Endodermal cell (in vitro differentiated cells): ENCODE results near the gene RIOK1. TPM values are rescaled to one million over a fixed set of nuclear protein-coding genes. Genes with fewer than 3 reads are reported as not detected.
A peak's percentile ranks its signal among the peaks of the same experiment; 100 is the strongest.

Source experiments
- DNase-seq: peaks from one replicate; pipeline ENCODE4 v3.0.0-alpha.2; 2017
- H3K27ac ChIP-seq: 2 replicates; pipeline ENCODE4 v1.5.1; 2013; ENCODE audit warnings: mild to moderate bottlenecking, low read depth, low read length, moderate library complexity
- H3K27me3 ChIP-seq: 2 replicates; pipeline ENCODE4 v1.6.1; 2013; ENCODE audit warnings: mild to moderate bottlenecking, low read length, moderate library complexity; ENCODE audit not compliant: insufficient read depth, control insufficient read depth, poor library complexity, severe bottlenecking
- H3K36me3 ChIP-seq: 2 replicates; pipeline ENCODE4 v1.7.0; 2013; ENCODE audit warnings: mild to moderate bottlenecking, low read length, moderate library complexity; ENCODE audit not compliant: control insufficient read depth, insufficient read depth
- H3K4me1 ChIP-seq: one replicate; pipeline ENCODE4 v1.7.0; 2013; ENCODE audit warnings: low read length; ENCODE audit not compliant: control insufficient read depth, insufficient read depth
- H3K4me3 ChIP-seq: 2 replicates; pipeline ENCODE4 v1.5.1; 2013; ENCODE audit warnings: mild to moderate bottlenecking, low read length, moderate library complexity
- H3K9ac ChIP-seq: 2 replicates; pipeline ENCODE4 v1.6.1; 2013; ENCODE audit warnings: mild to moderate bottlenecking, low read length, moderate library complexity; ENCODE audit not compliant: poor library complexity, severe bottlenecking; ENCODE audit errors: extremely low read depth
- H3K9me3 ChIP-seq: 2 replicates; pipeline ENCODE4 v1.6.1; 2013; ENCODE audit warnings: mild to moderate bottlenecking, low read length, moderate library complexity; ENCODE audit not compliant: control insufficient read depth
- H3K27ac Mint-ChIP-seq: 2 replicates; pipeline ENCODE4 v1.8.0; 2020; ENCODE audit warnings: mixed read lengths
- H3K27me3 Mint-ChIP-seq: 2 replicates; pipeline ENCODE4 v1.8.0; 2021; ENCODE audit warnings: mild to moderate bottlenecking, mixed read lengths; ENCODE audit not compliant: insufficient read depth
- H3K36me3 Mint-ChIP-seq: 2 replicates; pipeline ENCODE4 v1.8.0; 2020; ENCODE audit warnings: low read depth, mixed read lengths
- H3K4me1 Mint-ChIP-seq: 2 replicates; pipeline ENCODE4 v1.8.0; 2020; ENCODE audit warnings: mixed read lengths
- H3K4me3 Mint-ChIP-seq: 2 replicates; pipeline ENCODE4 v1.8.0; 2020; ENCODE audit warnings: mild to moderate bottlenecking, moderate library complexity, mixed read lengths
- H3K9me3 Mint-ChIP-seq: 2 replicates; pipeline ENCODE4 v1.8.0; 2020; ENCODE audit warnings: mild to moderate bottlenecking, mixed read lengths
- CTCF ChIP-seq: fragments of 200-600 bp; sonication (generic); conservative IDR thresholded peaks from 2 replicates; pipeline ENCODE4 v1.5.0; 2021; ENCODE audit warnings: antibody characterized with exemption, mild to moderate bottlenecking
- WGBS, 2 experiments: methylation state at CpG; one replicate each; pipeline versions ENCODE4 v1.1.5 to v1.1.7; 2013; ENCODE audit warnings: missing lambda C conversion rate in 2 of 2, mixed read lengths in 1 of 2; ENCODE audit not compliant: insufficient coverage in 1 of 2, insufficient read length in 1 of 2; 5-methylcytosine and 5-hydroxymethylcytosine counted together
- total RNA-seq, 2 donors: library from RNA; stranded (reverse); fragmentation: NEBNext Ultra II Directional in 1 of 2; extraction: Animal tissue kit (Norgen Biotek cat#: 25700) in 1 of 2; gene quantifications; 2 replicates in 1 of 2; 3 replicates in 1 of 2; pipeline ENCODE4 v1.2.1, GENCODE V29; 2021

RIOK1 gene
- total RNA-seq, 2 donors from 2014 or later, result 17.7 to 20.3 TPM

- 83 to 84% methylated on average over 1 to 3 of the region's 3 CpGs for WGBS, 2 experiments
These were observed 31.5 kb downstream of the RIOK1 start for GRCh38 chr6:7421066-7421465.

GRCh38 chr6:7424058-7424457, 34.5 kb downstream of the RIOK1 start:
- Mint-ChIP-seq H3K4me3 (no peak overlapping the region), H3K27ac (no peak overlapping the region)
- 95 to 96% methylated on average over 5 of the region's 5 CpGs for WGBS, 2 experiments

More at GRCh38 chr6:7421066-7421465, 31.5 kb downstream of the RIOK1 start:
- Histone ChIP-seq H3K4me1 (peaks cover 4% of the 10 kb centered on the region), H3K9ac (no peak overlapping the region), H3K27me3 (no peaks in the 10 kb centered on the region), H3K27ac (no peak overlapping the region), H3K4me3 (no peak overlapping the region), H3K9me3 (no peaks in the 10 kb centered on the region), H3K36me3 (peaks cover 22% of the 10 kb centered on the region)
- H3K9me3 Mint-ChIP-seq, result peaks cover 2% of the 10 kb centered on the region
- peaks cover 19% of the 10 kb centered on the region for H3K36me3 Mint-ChIP-seq
- no peak overlapping the region for H3K4me3 Mint-ChIP-seq
- DNase-seq, result no peak
- TF ChIP-seq CTCF, result no peak
- no peak overlapping the region for H3K27ac Mint-ChIP-seq
- peaks cover 29% of the 10 kb centered on the region for H3K4me1 Mint-ChIP-seq
- no peaks in the 10 kb centered on the region for H3K27me3 Mint-ChIP-seq

GRCh38 chr6:7424967-7425807, 35.6 kb downstream of the RIOK1 start:
- no peak overlapping the region for H3K4me3 Mint-ChIP-seq
- DNase-seq, result no peak
- TF ChIP-seq CTCF, result peak; percentile 70

More at GRCh38 chr6:7424058-7424457, 34.5 kb downstream of the RIOK1 start:
- peaks cover 19% of the 10 kb centered on the region for H3K4me1 Mint-ChIP-seq
- DNase-seq, result no peak
- H3K9ac ChIP-seq, result no peak overlapping the region
- no peaks in the 10 kb centered on the region for H3K36me3 Mint-ChIP-seq
- no peaks in the 10 kb centered on the region for H3K27me3 ChIP-seq
- TF ChIP-seq CTCF, result no peak
- no peaks in the 10 kb centered on the region for H3K36me3 ChIP-seq
- H3K27me3 Mint-ChIP-seq, result no peaks in the 10 kb centered on the region
- H3K4me3 ChIP-seq, result no peak overlapping the region
- H3K9me3 Mint-ChIP-seq, result peaks cover 10% of the 10 kb centered on the region
- H3K9me3 ChIP-seq, result no peaks in the 10 kb centered on the region
- peaks cover 4% of the 10 kb centered on the region for H3K4me1 ChIP-seq
- no peak overlapping the region for H3K27ac ChIP-seq

More at GRCh38 chr6:7424967-7425807, 35.6 kb downstream of the RIOK1 start:
- Mint-ChIP-seq H3K27me3 (no peaks in the 10 kb centered on the region), H3K9me3 (peaks cover 10% of the 10 kb centered on the region), H3K27ac (no peak overlapping the region), H3K4me1 (peaks cover 13% of the 10 kb centered on the region), H3K36me3 (no peaks in the 10 kb centered on the region)
- H3K4me3 ChIP-seq, result no peak overlapping the region
- peaks cover 4% of the 10 kb centered on the region for H3K4me1 ChIP-seq
- H3K27me3 ChIP-seq, result no peaks in the 10 kb centered on the region
- 97% methylated on average over 18 to 25 of the region's 25 CpGs for WGBS, 2 experiments
- no peaks in the 10 kb centered on the region for H3K9me3 ChIP-seq
- no peaks in the 10 kb centered on the region for H3K36me3 ChIP-seq
- no peak overlapping the region for H3K9ac ChIP-seq
- H3K27ac ChIP-seq, result no peak overlapping the region
